ENCODE measurements around the gene GPC4. TPM values are rescaled to one million over a fixed set of nuclear protein-coding genes. Genes with fewer than 3 reads are reported as not detected.

GPC4 gene
- total and polyA plus RNA-seq, 2 donors (not counting 1 experiment from before 2014, with no cell fraction given): 2.8 to 3.4 TPM

- TF ChIP-seq CTCF (conservative IDR thresholded peaks at IDR 0.05 in 1 of 2, IDR thresholded peaks at IDR 0.05 in 1 of 2; ENCODE audit: low read depth in 1 of 2, low read length in 2 of 2): no peak
- no peak for TF ChIP-seq EZH2 (IDR thresholded peaks at IDR 0.05; ENCODE audit: low read length, missing control alignments)
- Histone ChIP-seq H3K79me2 (ENCODE audit: control insufficient read depth, insufficient read depth, low read length) (no peaks in the 10 kb centered on the region), H3K4me3 (replicated peaks in 1 of 4; ENCODE audit: control extremely low read depth in 1 of 4, insufficient read depth in 1 of 4, low read depth in 3 of 4, low read length in 4 of 4) (no peak overlapping the region), H3K9me3 (ENCODE audit: control insufficient read depth, insufficient read depth, low read depth, low read length) (no peaks in the 10 kb centered on the region), H3K27ac (ENCODE audit: insufficient read depth, low read length) (no peak overlapping the region), H3K27me3 (ENCODE audit: control insufficient read depth, insufficient read depth, low read length) (no peaks in the 10 kb centered on the region), H3K9ac (ENCODE audit: insufficient read depth, low read length) (no peak overlapping the region), H2AFZ (ENCODE audit: low read length) (no peak overlapping the region), H3K4me2 (ENCODE audit: extremely low read depth, insufficient read depth, low read length) (no peak overlapping the region), H3K36me3 (ENCODE audit: control insufficient read depth, insufficient read depth, low read length) (no peaks in the 10 kb centered on the region), H3K4me1 (ENCODE audit: control insufficient read depth, extremely low read depth, insufficient read depth, low read length) (no peaks in the 10 kb centered on the region), H4K20me1 (ENCODE audit: control insufficient read depth, extremely low read depth, insufficient read depth, low read length) (no peaks in the 10 kb centered on the region)
- DNase-seq (ENCODE audit: low read depth in 2 of 2): no peak
Measured at GRCh38 chrX:133454491-133454914, 39.2 kb upstream of the GPC4 start.

- Histone ChIP-seq H4K20me1 (ENCODE audit: control insufficient read depth, extremely low read depth, insufficient read depth, low read length) (no peaks in the 10 kb centered on the region), H3K36me3 (ENCODE audit: control insufficient read depth, insufficient read depth, low read length) (no peaks in the 10 kb centered on the region), H3K79me2 (ENCODE audit: control insufficient read depth, insufficient read depth, low read length) (no peaks in the 10 kb centered on the region), H2AFZ (ENCODE audit: low read length) (no peak overlapping the region), H3K27me3 (ENCODE audit: control insufficient read depth, insufficient read depth, low read length) (no peaks in the 10 kb centered on the region), H3K4me3 (replicated peaks in 1 of 4; ENCODE audit: control extremely low read depth in 1 of 4, insufficient read depth in 1 of 4, low read depth in 3 of 4, low read length in 4 of 4) (no peak overlapping the region), H3K4me2 (ENCODE audit: extremely low read depth, insufficient read depth, low read length) (no peak overlapping the region), H3K9ac (ENCODE audit: insufficient read depth, low read length) (no peak overlapping the region), H3K27ac (ENCODE audit: insufficient read depth, low read length) (no peak overlapping the region), H3K9me3 (ENCODE audit: control insufficient read depth, insufficient read depth, low read depth, low read length) (no peaks in the 10 kb centered on the region), H3K4me1 (ENCODE audit: control insufficient read depth, extremely low read depth, insufficient read depth, low read length) (no peaks in the 10 kb centered on the region)
- DNase-seq (ENCODE audit: low read depth in 2 of 2): peak in 1 of 2 donors; percentile 54
- no peak for TF ChIP-seq CTCF (conservative IDR thresholded peaks at IDR 0.05 in 1 of 2, IDR thresholded peaks at IDR 0.05 in 1 of 2; ENCODE audit: low read depth in 1 of 2, low read length in 2 of 2)
Measured at GRCh38 chrX:133448512-133449076, 33.3 kb upstream of the GPC4 start.

- peak; percentile 27 to 30 for DNase-seq (ENCODE audit: low read depth in 2 of 2)
- Histone ChIP-seq H3K36me3 (ENCODE audit: control insufficient read depth, insufficient read depth, low read length) (no peaks in the 10 kb centered on the region), H3K9ac (ENCODE audit: insufficient read depth, low read length) (no peak overlapping the region), H3K27me3 (ENCODE audit: control insufficient read depth, insufficient read depth, low read length) (no peaks in the 10 kb centered on the region), H3K27ac (ENCODE audit: insufficient read depth, low read length) (no peak overlapping the region), H3K4me1 (ENCODE audit: control insufficient read depth, extremely low read depth, insufficient read depth, low read length) (no peaks in the 10 kb centered on the region), H3K79me2 (ENCODE audit: control insufficient read depth, insufficient read depth, low read length) (no peaks in the 10 kb centered on the region), H4K20me1 (ENCODE audit: control insufficient read depth, extremely low read depth, insufficient read depth, low read length) (no peaks in the 10 kb centered on the region), H3K4me2 (ENCODE audit: extremely low read depth, insufficient read depth, low read length) (no peak overlapping the region), H3K4me3 (replicated peaks in 1 of 4; ENCODE audit: control extremely low read depth in 1 of 4, insufficient read depth in 1 of 4, low read depth in 3 of 4, low read length in 4 of 4) (peak overlapping the region in 1 of 4 experiments; percentile 58), H2AFZ (ENCODE audit: low read length) (no peak overlapping the region), H3K9me3 (ENCODE audit: control insufficient read depth, insufficient read depth, low read depth, low read length) (no peaks in the 10 kb centered on the region)
- TF ChIP-seq EZH2 (IDR thresholded peaks at IDR 0.05; ENCODE audit: low read length, missing control alignments) (no peak), CTCF (conservative IDR thresholded peaks at IDR 0.05 in 1 of 2, IDR thresholded peaks at IDR 0.05 in 1 of 2; ENCODE audit: low read depth in 1 of 2, low read length in 2 of 2) (no peak)
Measured at GRCh38 chrX:133444952-133445831, 29.9 kb upstream of the GPC4 start.

Measured in fibroblast of lung (primary cell).